Ectodermal cell (in vitro differentiated cells): ENCODE results near the gene RAB43.
"Not testable (repeated sequence)": the region's sequence is repeated elsewhere in the genome, so short reads cannot be mapped to it uniquely, and the experiment has no call there.

Source experiments
- H3K27ac ChIP-seq: 2 replicates; pipeline ENCODE4 v1.7.0; 2013; ENCODE audit warnings: mild to moderate bottlenecking, low read depth, low read length; ENCODE audit not compliant: insufficient read depth, poor library complexity, severe bottlenecking
- H3K27me3 ChIP-seq: 2 replicates; pipeline ENCODE4 v1.7.0; 2013; ENCODE audit warnings: mild to moderate bottlenecking, low read length; ENCODE audit not compliant: insufficient read depth, control insufficient read depth, poor library complexity, severe bottlenecking
- H3K36me3 ChIP-seq: one replicate; pipeline ENCODE4 v1.7.0; 2013; ENCODE audit warnings: low read length; ENCODE audit not compliant: control insufficient read depth, insufficient read depth
- H3K4me1 ChIP-seq: one replicate; pipeline ENCODE4 v1.7.0; 2013; ENCODE audit warnings: low read length; ENCODE audit not compliant: control insufficient read depth, insufficient read depth
- H3K4me3 ChIP-seq: 2 replicates; pipeline ENCODE4 v1.7.0; 2013; ENCODE audit warnings: low read depth, low read length, control low read depth; ENCODE audit not compliant: insufficient read depth
- H3K9me3 ChIP-seq: 2 replicates; pipeline ENCODE4 v1.7.0; 2013; ENCODE audit warnings: mild to moderate bottlenecking, low read length, moderate library complexity; ENCODE audit not compliant: control insufficient read depth
- WGBS, 2 experiments: methylation state at CpG; one replicate each; pipeline ENCODE4 v1.1.7; 2013; ENCODE audit warnings: missing lambda C conversion rate in 2 of 2; 5-methylcytosine and 5-hydroxymethylcytosine counted together

The RAB43 gene

GRCh38 chr3:129139911-129140310 lies 18.3 kb upstream of the RAB43 start:
- Histone ChIP-seq H3K27ac (no peak overlapping the region), H3K9me3 (no peaks in the 10 kb centered on the region), H3K27me3 (no peaks in the 10 kb centered on the region), H3K4me3 (no peak overlapping the region), H3K36me3 (peaks cover 12% of the 10 kb centered on the region), H3K4me1 (no peaks in the 10 kb centered on the region)
- WGBS, 2 experiments: 91 to 96% methylated on average over 1 of the region's 1 CpG

GRCh38 chr3:129136275-129136674 lies 14.7 kb upstream of the RAB43 start:
- not testable (repeated sequence) for H3K27ac ChIP-seq, H3K27me3 ChIP-seq, H3K4me1 ChIP-seq, H3K9me3 ChIP-seq, H3K4me3 ChIP-seq
- peaks cover 32% of the 10 kb centered on the region for H3K36me3 ChIP-seq
- WGBS, 2 experiments: 96 to 97% methylated on average over 10 of the region's 10 CpGs

GRCh38 chr3:129132097-129132866 lies 10.7 kb upstream of the RAB43 start:
- H3K4me1 ChIP-seq: no peaks in the 10 kb centered on the region
- 89 to 94% methylated on average over 5 of the region's 5 CpGs for WGBS, 2 experiments
- H3K27ac ChIP-seq: no peak overlapping the region
- H3K36me3 ChIP-seq: peaks cover 37% of the 10 kb centered on the region
- no peaks in the 10 kb centered on the region for H3K9me3 ChIP-seq
- H3K27me3 ChIP-seq: no peaks in the 10 kb centered on the region
- H3K4me3 ChIP-seq: no peak overlapping the region

- Histone ChIP-seq H3K27ac (no peak overlapping the region), H3K36me3 (peaks cover 37% of the 10 kb centered on the region), H3K9me3 (no peaks in the 10 kb centered on the region), H3K4me3 (no peak overlapping the region), H3K4me1 (no peaks in the 10 kb centered on the region), H3K27me3 (no peaks in the 10 kb centered on the region)
- WGBS, 2 experiments: 97 to 100% methylated on average over 2 of the region's 2 CpGs
Observed at GRCh38 chr3:129131465-129132088, 10.0 kb upstream of the RAB43 start.

GRCh38 chr3:129130291-129130813 lies 8.7 kb upstream of the RAB43 start:
- Histone ChIP-seq H3K4me3 (no peak overlapping the region), H3K36me3 (peaks cover 37% of the 10 kb centered on the region), H3K27me3 (no peaks in the 10 kb centered on the region), H3K4me1 (no peaks in the 10 kb centered on the region), H3K27ac (no peak overlapping the region), H3K9me3 (no peaks in the 10 kb centered on the region)
- WGBS, 2 experiments: 91% methylated on average over 13 of the region's 13 CpGs

DNA sequence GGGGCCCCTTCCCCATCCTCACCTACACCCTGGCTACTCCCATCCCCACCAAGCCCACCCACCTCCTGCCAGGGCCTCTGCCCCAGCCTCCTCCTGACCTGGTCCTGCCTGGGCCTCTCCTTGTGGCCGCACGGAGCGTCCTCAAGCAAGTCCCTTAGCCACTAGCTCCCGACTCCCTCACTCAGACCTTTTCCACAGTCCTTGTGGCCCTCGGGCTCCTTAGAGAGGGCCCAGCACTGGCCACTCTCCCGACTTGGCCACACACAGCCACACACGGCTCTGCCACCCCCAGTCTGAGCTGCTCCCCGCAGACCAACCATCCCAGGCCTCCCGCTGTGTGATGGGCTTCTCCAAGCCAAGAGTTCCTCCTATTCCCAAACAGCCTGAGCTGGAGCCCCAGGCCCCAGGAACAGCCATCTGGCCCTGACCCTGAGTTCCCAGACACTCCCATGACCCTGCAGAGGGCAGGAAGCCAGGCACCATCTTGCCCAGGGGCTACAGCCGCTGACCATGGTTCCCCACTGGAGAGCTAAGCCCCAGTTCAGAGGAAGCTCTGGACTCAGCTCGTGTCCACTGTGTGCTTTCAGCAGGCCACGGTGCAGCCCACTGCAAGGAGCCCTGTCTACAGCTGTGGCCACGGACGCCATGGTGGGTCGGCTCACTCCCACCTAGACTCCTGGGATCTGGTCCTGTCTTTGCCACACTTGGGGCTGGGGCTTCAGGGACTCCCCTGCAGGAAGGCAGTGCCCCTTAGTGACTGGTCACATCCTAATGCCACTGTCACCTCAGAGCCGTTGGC lies 7.0 kb upstream of the RAB43 start:
- H3K36me3 ChIP-seq: peaks cover 27% of the 10 kb centered on the region
- H3K27ac ChIP-seq: no peak overlapping the region
- H3K27me3 ChIP-seq: no peaks in the 10 kb centered on the region
- 94 to 95% methylated on average over 16 of the region's 16 CpGs for WGBS, 2 experiments
- H3K4me1 ChIP-seq: no peaks in the 10 kb centered on the region
- H3K4me3 ChIP-seq: no peak overlapping the region
- no peaks in the 10 kb centered on the region for H3K9me3 ChIP-seq

- Histone ChIP-seq H3K27ac (no peak overlapping the region), H3K4me3 (no peak overlapping the region), H3K9me3 (no peaks in the 10 kb centered on the region), H3K4me1 (peaks cover 4% of the 10 kb centered on the region), H3K27me3 (no peaks in the 10 kb centered on the region), H3K36me3 (peaks cover 21% of the 10 kb centered on the region)
- WGBS, 2 experiments: 91 to 93% methylated on average over 9 of the region's 9 CpGs
Observed at GRCh38 chr3:129126726-129127280, 5.2 kb upstream of the RAB43 start.

- 90 to 98% methylated on average over 4 to 5 of the region's 5 CpGs for WGBS, 2 experiments
- H3K9me3 ChIP-seq: no peaks in the 10 kb centered on the region
Observed at GRCh38 chr3:129123314-129124060, 1.9 kb upstream of the RAB43 start.

GRCh38 chr3:129122412-129123011 lies 908 bp upstream of the RAB43 start:
- H3K27me3 ChIP-seq: no peaks in the 10 kb centered on the region
- no peaks in the 10 kb centered on the region for H3K36me3 ChIP-seq
- no peaks in the 10 kb centered on the region for H3K9me3 ChIP-seq
- WGBS, 2 experiments: 14 to 16% methylated on average over 18 of the region's 18 CpGs
- H3K27ac ChIP-seq: no peak overlapping the region
- peaks cover 24% of the 10 kb centered on the region for H3K4me1 ChIP-seq
- peak overlapping the region; percentile 51 for H3K4me3 ChIP-seq

More at GRCh38 chr3:129123314-129124060, 1.9 kb upstream of the RAB43 start:
- Histone ChIP-seq H3K36me3 (no peaks in the 10 kb centered on the region), H3K27me3 (no peaks in the 10 kb centered on the region), H3K27ac (no peak overlapping the region), H3K4me1 (peaks cover 24% of the 10 kb centered on the region), H3K4me3 (no peak overlapping the region)
